ENCODE measurements around the gene STEAP2. TPM values are rescaled to one million over a fixed set of nuclear protein-coding genes. Genes with fewer than 3 reads are reported as not detected.

STEAP2 gene
- total RNA-seq, 2 donors from 2014 or later = 27.7 to 31.0 TPM

DNA sequence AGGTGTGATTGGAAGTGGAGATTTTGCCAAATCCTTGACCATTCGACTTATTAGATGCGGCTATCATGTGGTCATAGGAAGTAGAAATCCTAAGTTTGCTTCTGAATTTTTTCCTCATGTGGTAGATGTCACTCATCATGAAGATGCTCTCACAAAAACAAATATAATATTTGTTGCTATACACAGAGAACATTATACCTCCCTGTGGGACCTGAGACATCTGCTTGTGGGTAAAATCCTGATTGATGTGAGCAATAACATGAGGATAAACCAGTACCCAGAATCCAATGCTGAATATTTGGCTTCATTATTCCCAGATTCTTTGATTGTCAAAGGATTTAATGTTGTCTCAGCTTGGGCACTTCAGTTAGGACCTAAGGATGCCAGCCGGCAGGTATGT is 13.6 kb downstream of the STEAP2 start:
- Histone ChIP-seq H3K27ac (no peak overlapping the region), H3K27me3 (replicated peaks; ENCODE audit: insufficient read depth) (no peaks in the 10 kb centered on the region), H3K4me3 (no peak overlapping the region), H3K4me1 (ENCODE audit: control insufficient read depth in 1 of 2, low read depth in 2 of 2) (no peaks in the 10 kb centered on the region), H3K9me3 (no peaks in the 10 kb centered on the region), H3K36me3 (peaks cover 8% of the 10 kb centered on the region)
- TF ChIP-seq, protein P1, sequence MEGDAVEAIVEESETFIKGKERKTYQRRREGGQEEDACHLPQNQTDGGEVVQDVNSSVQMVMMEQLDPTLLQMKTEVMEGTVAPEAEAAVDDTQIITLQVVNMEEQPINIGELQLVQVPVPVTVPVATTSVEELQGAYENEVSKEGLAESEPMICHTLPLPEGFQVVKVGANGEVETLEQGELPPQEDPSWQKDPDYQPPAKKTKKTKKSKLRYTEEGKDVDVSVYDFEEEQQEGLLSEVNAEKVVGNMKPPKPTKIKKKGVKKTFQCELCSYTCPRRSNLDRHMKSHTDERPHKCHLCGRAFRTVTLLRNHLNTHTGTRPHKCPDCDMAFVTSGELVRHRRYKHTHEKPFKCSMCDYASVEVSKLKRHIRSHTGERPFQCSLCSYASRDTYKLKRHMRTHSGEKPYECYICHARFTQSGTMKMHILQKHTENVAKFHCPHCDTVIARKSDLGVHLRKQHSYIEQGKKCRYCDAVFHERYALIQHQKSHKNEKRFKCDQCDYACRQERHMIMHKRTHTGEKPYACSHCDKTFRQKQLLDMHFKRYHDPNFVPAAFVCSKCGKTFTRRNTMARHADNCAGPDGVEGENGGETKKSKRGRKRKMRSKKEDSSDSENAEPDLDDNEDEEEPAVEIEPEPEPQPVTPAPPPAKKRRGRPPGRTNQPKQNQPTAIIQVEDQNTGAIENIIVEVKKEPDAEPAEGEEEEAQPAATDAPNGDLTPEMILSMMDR (IDR thresholded peaks at IDR 0.05) = no peak
- no peak for ATAC-seq (ENCODE audit: insufficient number of reproducible peaks, low FRiP score, low read depth)
- no peak for DNase-seq (ENCODE audit: low spot score)

DNA sequence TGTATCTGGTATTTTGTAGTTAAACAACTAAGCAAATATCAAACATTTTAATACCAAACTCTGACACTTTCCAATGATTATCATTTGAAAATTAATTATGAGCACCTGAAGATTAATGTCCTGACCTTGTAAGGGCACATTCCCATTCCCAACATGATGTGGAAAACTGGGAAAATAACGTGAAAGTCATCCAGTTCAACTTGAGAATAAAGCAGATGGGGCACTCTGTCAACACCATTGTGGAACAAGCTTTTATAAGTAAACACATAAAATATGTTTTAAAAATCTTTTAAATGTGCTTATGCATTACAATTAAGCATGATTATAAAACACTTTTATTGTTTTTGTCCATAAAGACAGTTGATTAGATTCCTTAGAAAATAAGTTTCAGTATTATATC is 14.1 kb downstream of the STEAP2 start:
- no peak overlapping the region for H3K4me3 ChIP-seq
- peaks cover 8% of the 10 kb centered on the region for H3K36me3 ChIP-seq
- H3K4me1 ChIP-seq (ENCODE audit: control insufficient read depth in 1 of 2, low read depth in 2 of 2) = no peaks in the 10 kb centered on the region
- no peaks in the 10 kb centered on the region for H3K9me3 ChIP-seq
- H3K27ac ChIP-seq = no peak overlapping the region
- no peak for ATAC-seq (ENCODE audit: insufficient number of reproducible peaks, low FRiP score, low read depth)
- TF ChIP-seq, protein P1 (IDR thresholded peaks at IDR 0.05) = no peak
- H3K27me3 ChIP-seq (replicated peaks; ENCODE audit: insufficient read depth) = no peaks in the 10 kb centered on the region
- no peak for DNase-seq (ENCODE audit: low spot score)

DNA sequence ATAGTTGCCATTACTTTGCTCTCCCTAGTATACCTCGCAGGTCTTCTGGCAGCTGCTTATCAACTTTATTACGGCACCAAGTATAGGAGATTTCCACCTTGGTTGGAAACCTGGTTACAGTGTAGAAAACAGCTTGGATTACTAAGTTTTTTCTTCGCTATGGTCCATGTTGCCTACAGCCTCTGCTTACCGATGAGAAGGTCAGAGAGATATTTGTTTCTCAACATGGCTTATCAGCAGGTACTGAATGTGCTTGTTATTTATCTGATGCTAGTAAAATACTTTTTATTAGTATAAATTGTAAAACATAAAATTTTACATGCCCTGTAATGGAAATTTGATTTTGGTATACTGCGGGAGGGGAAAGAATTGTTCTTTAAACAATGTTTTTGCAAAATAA is 15.7 kb downstream of the STEAP2 start:
- TF ChIP-seq, protein P1 (IDR thresholded peaks at IDR 0.05) = no peak
- ATAC-seq (ENCODE audit: insufficient number of reproducible peaks, low FRiP score, low read depth) = no peak
- Histone ChIP-seq H3K4me3 (no peak overlapping the region), H3K27ac (no peak overlapping the region), H3K9me3 (no peaks in the 10 kb centered on the region), H3K4me1 (ENCODE audit: control insufficient read depth in 1 of 2, low read depth in 2 of 2) (no peaks in the 10 kb centered on the region), H3K27me3 (replicated peaks; ENCODE audit: insufficient read depth) (no peaks in the 10 kb centered on the region), H3K36me3 (peaks cover 8% of the 10 kb centered on the region)
- DNase-seq (ENCODE audit: low spot score) = no peak

DNA sequence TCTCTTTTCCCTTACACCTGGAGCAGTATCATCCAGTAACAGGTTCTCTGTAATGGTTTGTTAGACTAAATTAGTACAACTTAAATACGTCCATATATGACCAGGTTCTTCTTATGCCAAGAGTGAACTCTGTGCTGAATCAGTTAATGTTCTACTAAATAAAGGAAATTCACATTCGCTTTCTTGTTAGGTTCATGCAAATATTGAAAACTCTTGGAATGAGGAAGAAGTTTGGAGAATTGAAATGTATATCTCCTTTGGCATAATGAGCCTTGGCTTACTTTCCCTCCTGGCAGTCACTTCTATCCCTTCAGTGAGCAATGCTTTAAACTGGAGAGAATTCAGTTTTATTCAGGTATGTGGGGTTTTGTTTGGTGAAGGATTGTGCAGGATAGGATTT is 18.1 kb downstream of the STEAP2 start:
- no peaks in the 10 kb centered on the region for H3K9me3 ChIP-seq
- ATAC-seq (ENCODE audit: insufficient number of reproducible peaks, low FRiP score, low read depth) = no peak
- no peaks in the 10 kb centered on the region for H3K4me1 ChIP-seq (ENCODE audit: control insufficient read depth in 1 of 2, low read depth in 2 of 2)
- H3K27ac ChIP-seq = no peak overlapping the region
- no peak overlapping the region for H3K4me3 ChIP-seq
- DNase-seq (ENCODE audit: low spot score) = no peak
- H3K27me3 ChIP-seq (replicated peaks; ENCODE audit: insufficient read depth) = no peaks in the 10 kb centered on the region
- peaks cover 8% of the 10 kb centered on the region for H3K36me3 ChIP-seq
- TF ChIP-seq, protein P1 (IDR thresholded peaks at IDR 0.05) = no peak

DNA sequence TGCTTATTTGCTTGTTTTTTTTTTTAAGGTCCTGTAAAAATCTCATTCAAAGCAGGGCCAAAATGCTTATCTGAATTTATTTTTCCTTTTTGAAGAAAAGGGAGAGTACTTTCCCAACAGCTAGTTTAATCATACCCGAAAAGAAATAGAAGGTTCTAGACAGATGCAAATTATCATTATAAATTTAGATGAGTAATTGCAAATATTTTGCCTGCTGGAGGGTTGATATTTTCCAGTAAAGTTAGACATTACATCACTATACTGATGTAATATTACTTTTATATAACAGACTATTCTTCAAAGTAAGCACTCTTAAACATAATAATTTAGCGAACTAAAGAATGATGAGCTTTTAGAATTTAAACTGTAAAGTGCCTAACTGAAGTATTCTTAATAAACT is 19.3 kb downstream of the STEAP2 start:
- no peak for ATAC-seq (ENCODE audit: insufficient number of reproducible peaks, low FRiP score, low read depth)
- Histone ChIP-seq H3K27ac (no peak overlapping the region), H3K4me1 (ENCODE audit: control insufficient read depth in 1 of 2, low read depth in 2 of 2) (no peaks in the 10 kb centered on the region), H3K4me3 (no peak overlapping the region), H3K27me3 (replicated peaks; ENCODE audit: insufficient read depth) (no peaks in the 10 kb centered on the region), H3K9me3 (no peaks in the 10 kb centered on the region), H3K36me3 (peaks cover 8% of the 10 kb centered on the region)
- no peak for DNase-seq (ENCODE audit: low spot score)
- TF ChIP-seq, protein P1 (IDR thresholded peaks at IDR 0.05) = no peak

Data from thoracic aorta (tissue), 2 donors.